Hematopoietic multipotent progenitor cell treated with erythropoietin and hydrocortisone succinate and interleukin-3 and kit ligand, for 8 days (in vitro differentiated cells): Measurements from ENCODE around the gene DYNLRB2.

Experiments
- DNase-seq: peaks from one replicate; pipeline ENCODE4 v3.0.0-alpha.2; 2015

The DYNLRB2 gene

DNA sequence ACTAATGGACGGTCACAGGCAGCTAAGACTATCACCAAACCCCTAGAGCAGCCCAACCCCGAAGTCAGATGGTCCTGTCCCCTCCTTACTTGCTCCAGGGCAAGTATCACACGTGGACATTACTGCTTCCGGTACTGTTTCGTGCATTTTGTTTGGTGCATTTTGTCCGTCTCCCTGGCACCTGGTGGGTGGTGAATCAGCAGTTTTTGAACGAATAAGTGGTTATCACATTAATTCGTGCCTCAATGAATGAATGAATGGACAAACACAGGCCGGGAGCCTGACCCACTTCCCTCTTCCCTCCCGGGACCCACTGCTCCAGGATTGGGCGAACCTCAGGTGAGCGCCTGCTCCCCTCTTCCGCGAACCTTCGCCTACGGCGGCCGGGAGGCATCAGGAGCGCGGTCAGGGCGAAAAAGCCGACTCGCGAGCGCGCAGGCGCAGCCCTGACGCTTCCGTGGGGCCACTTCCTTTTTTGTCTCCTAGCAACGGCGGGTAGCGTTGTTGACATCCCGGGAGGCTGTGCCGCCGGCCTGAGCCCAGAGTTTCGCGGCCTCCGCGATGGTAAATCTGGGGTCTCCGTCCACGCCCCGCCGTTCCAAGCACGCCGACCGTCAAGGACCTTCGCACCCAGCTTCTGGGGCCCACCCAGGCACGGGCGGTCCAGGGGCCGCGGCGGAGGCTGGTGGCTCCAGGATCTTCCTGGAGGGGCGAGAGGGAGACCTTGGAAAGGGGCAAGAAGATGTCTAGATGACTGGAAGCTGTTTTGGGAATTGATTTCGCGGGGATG, at the start of gene DYNLRB2:
Gene DYNLRB2, plus strand, starts transcription at position 478 of the 790 bp plus-strand sequence. Its CDS starts 84 bp downstream, at position 562.
- DNase-seq: peak; percentile 94

GRCh38 chr16:80500116-80500859, 40.5 kb upstream of the DYNLRB2 start:
- no peak for DNase-seq

- DNase-seq: no peak
Observed at GRCh38 chr16:80500961-80501525, 39.8 kb upstream of the DYNLRB2 start.

DNA sequence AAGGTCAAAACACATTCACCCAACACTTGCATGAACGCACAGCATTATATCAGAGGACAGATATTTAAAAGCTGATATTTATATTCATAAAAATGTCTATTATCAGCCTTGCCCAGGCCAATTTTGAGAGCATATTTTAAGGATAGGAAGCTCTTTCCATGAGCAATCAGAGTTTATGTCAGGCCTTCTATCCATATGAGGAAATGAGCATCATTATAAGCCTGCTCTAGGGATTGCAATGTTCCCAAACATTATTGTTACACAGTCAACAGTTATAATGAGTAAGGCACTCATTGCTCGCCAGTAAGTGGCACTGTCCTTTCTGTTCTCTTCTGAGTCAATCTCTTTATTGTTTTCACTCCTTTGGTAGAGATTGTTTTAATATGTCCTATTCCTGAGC, 37.7 kb upstream of the DYNLRB2 start:
- DNase-seq: no peak

DNA sequence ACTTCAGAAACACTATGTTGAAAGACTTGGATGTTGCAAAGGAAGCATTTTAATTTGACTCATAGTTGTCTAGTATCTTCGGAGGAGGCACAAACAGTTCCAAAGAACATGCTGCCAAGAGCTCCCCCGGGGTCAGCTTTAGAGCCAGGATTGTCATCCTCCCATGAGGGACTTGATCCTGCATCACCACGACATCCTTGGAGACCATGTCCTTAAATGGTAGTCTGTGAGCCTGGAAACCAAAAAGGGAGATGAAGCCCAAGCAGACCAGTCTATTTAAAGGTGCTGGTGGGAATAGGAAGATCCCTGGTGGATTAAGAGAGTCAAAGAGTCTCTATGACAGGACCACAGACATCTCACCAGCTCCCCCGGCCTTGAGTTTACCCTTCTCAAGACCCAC, 33.3 kb upstream of the DYNLRB2 start:
- no peak for DNase-seq

- no peak for DNase-seq
Observed at GRCh38 chr16:80509872-80510271, 30.9 kb upstream of the DYNLRB2 start.

GRCh38 chr16:80511824-80512592, 28.8 kb upstream of the DYNLRB2 start:
- no peak for DNase-seq

- no peak for DNase-seq
Observed at GRCh38 chr16:80512593-80512853, 28.3 kb upstream of the DYNLRB2 start.

DNA sequence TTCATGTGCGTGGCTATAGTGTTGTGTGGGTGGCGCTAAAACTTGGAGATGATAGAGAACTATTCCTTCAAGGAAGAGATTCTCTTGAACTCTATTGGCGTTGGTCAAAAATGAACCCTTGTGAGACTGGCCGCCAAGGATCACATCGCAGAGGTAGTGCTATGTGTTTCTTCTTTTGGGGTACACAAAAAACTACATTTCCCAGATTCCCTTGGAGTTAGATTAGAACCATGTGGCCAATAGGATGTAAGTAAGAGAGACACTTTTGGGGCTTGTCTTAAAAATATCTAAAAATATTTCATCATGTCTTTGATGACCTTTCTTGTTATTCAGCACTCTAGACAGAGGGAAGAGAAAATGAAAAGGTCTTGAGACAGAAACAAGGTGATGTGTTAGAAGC, 25.4 kb upstream of the DYNLRB2 start:
- DNase-seq: no peak

DNA sequence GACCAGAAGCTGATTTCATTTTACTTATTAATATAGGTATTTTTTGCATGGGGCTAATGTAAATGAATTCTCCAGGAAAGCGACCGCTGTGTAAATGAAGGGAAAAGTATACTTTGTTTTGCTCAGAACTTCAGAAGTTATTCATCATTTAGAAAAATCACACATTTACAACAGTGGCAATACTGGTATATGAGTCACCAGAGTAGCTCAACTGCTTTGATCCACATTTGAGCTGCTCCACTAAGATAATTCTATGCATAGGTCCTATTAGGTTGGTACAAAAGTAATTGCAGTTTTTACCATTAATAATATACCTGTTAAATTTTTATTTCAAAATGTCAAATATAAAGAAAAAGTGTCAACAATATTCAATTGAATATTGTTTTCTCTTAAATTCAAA, 22.9 kb upstream of the DYNLRB2 start:
- DNase-seq: no peak

GRCh38 chr16:80518436-80518835, 22.4 kb upstream of the DYNLRB2 start:
- DNase-seq: no peak

- DNase-seq: no peak
Observed at GRCh38 chr16:80519189-80519588, 21.6 kb upstream of the DYNLRB2 start.

DNA sequence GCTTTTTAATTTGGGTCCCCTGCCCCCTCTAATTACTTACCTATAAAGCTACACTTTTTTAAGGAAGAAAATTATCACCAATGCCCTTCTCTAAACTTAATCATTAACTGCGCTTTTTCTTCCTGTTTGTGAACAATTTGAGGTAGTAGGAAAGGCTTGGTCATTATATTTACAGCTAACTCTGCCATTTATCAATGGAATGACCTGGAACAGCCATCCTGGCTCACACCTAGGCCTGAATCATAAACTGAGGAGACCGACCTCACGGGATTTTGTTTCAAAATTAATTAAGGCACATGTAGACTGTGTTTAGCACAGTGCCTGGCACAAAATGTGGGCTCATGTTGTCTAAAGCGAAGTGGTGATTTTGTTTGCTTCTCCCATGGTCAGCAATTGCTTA, 15.4 kb upstream of the DYNLRB2 start:
- DNase-seq: no peak

- DNase-seq: peak; percentile 81
Observed at GRCh38 chr16:80526418-80527061, 14.3 kb upstream of the DYNLRB2 start.

GRCh38 chr16:80527297-80527696, 13.5 kb upstream of the DYNLRB2 start:
- DNase-seq: peak; percentile 70

DNA sequence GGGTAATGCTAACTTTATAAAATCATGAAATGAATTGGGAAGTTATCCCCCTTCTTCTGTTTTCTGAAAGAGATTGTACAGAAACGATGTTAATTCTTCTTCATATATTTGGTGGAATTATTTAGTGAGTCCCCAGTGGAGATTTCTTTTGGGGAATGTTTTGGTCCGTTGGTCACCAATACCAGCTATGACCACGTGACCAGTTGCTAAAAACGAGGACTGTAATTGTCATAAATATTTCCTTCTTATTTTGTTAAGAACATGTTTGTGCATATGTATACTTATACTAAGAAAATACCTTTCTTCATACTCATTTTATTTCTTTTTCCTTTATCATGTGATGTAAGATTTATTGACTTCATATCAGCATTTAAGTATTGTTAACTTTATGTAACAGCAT, 10.3 kb upstream of the DYNLRB2 start:
- no peak for DNase-seq

DNA sequence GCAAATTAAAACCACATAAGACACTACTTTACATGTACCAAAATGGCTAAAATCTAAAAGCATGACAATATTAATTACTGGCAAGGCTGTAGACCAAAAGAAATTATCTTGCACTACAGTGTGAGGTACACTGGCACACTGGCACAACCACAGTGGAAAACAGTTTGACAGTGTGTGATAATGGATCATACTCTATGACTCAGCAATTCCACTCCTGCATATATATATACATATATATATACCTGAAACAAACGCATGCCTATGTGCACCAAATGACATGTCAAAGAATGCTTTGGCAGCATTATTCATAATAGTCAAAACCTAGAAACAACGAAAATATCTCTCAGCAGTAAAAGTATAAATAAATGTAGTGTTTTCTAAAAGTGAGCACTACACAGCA, 4.6 kb upstream of the DYNLRB2 start:
- peak; percentile 71 for DNase-seq

GRCh38 chr16:80541306-80541694, 507 bp downstream of the DYNLRB2 start:
- DNase-seq: no peak

- DNase-seq: no peak
Observed at GRCh38 chr16:80543162-80543561, 2.4 kb downstream of the DYNLRB2 start.

- no peak for DNase-seq
Observed at GRCh38 chr16:80544326-80544725, 3.5 kb downstream of the DYNLRB2 start.

- DNase-seq: no peak
Observed at GRCh38 chr16:80546249-80546648, 5.5 kb downstream of the DYNLRB2 start.

GRCh38 chr16:80547145-80547544, 6.4 kb downstream of the DYNLRB2 start:
- no peak for DNase-seq

GRCh38 chr16:80552277-80552676, 11.5 kb downstream of the DYNLRB2 start:
- DNase-seq: no peak
